Measurements from ENCODE around the gene COG1. TPM values are rescaled to one million over a fixed set of nuclear protein-coding genes. Genes with fewer than 3 reads are reported as not detected.
A peak's percentile ranks its signal among the peaks of the same experiment; 100 is the strongest.

COG1 gene
- total and polyA plus RNA-seq, 2 donors (not counting 1 experiment from before 2014, with no cell fraction given) = 20.0 to 21.0 TPM

DNA sequence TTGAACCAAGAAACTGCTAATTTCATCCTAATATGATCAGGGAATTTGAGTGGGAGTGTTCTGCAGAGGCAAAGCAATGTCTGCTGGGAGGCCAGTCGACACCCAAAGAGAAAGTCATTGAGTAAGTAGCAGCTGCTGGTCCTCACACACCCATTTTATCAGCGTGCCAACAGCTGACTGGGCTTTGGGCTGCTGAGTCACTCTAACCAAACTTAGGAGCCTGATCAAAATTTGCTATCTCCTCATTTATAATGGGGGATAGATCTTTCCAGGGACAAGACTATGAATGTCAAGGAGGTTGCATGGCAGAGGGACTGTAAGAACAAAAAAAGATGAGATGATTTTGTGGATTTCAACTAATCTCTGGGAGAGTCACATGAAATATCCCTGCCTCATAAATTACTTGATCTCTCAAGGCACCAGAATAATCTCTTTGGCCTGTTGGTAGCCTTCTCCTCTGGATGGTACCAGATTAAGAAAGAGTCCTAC is 35.9 kb downstream of the COG1 start:
- H3K79me2 ChIP-seq (ENCODE audit: control insufficient read depth, insufficient read depth, low read length) = peaks cover 68% of the 10 kb centered on the region
- H3K27me3 ChIP-seq (ENCODE audit: control insufficient read depth, insufficient read depth, low read length) = no peaks in the 10 kb centered on the region
- H3K4me2 ChIP-seq (ENCODE audit: extremely low read depth, insufficient read depth, low read length) = peak overlapping the region; percentile 11
- H2AFZ ChIP-seq (ENCODE audit: low read length) = no peak overlapping the region
- no peak for TF ChIP-seq EZH2 (IDR thresholded peaks at IDR 0.05; ENCODE audit: low read length, missing control alignments)
- TF ChIP-seq, protein P1, sequence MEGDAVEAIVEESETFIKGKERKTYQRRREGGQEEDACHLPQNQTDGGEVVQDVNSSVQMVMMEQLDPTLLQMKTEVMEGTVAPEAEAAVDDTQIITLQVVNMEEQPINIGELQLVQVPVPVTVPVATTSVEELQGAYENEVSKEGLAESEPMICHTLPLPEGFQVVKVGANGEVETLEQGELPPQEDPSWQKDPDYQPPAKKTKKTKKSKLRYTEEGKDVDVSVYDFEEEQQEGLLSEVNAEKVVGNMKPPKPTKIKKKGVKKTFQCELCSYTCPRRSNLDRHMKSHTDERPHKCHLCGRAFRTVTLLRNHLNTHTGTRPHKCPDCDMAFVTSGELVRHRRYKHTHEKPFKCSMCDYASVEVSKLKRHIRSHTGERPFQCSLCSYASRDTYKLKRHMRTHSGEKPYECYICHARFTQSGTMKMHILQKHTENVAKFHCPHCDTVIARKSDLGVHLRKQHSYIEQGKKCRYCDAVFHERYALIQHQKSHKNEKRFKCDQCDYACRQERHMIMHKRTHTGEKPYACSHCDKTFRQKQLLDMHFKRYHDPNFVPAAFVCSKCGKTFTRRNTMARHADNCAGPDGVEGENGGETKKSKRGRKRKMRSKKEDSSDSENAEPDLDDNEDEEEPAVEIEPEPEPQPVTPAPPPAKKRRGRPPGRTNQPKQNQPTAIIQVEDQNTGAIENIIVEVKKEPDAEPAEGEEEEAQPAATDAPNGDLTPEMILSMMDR (conservative IDR thresholded peaks at IDR 0.05 in 1 of 2, IDR thresholded peaks at IDR 0.05 in 1 of 2; ENCODE audit: low read depth in 1 of 2, low read length in 2 of 2) = no peak
- no peaks in the 10 kb centered on the region for H4K20me1 ChIP-seq (ENCODE audit: control insufficient read depth, extremely low read depth, insufficient read depth, low read length)
- no peaks in the 10 kb centered on the region for H3K36me3 ChIP-seq (ENCODE audit: control insufficient read depth, insufficient read depth, low read length)
- peak; percentile 89 to 90 for DNase-seq (ENCODE audit: low read depth in 2 of 2)
- peaks cover 23% of the 10 kb centered on the region for H3K4me1 ChIP-seq (ENCODE audit: control insufficient read depth, extremely low read depth, insufficient read depth, low read length)
- H3K9ac ChIP-seq (ENCODE audit: insufficient read depth, low read length) = no peak overlapping the region
- peak overlapping the region in 2 of 4 experiments; percentile 1 to 20 for H3K4me3 ChIP-seq (replicated peaks in 1 of 4; ENCODE audit: control extremely low read depth in 1 of 4, insufficient read depth in 1 of 4, low read depth in 3 of 4, low read length in 4 of 4)
- H3K9me3 ChIP-seq (ENCODE audit: control insufficient read depth, insufficient read depth, low read depth, low read length) = no peaks in the 10 kb centered on the region
- H3K27ac ChIP-seq (ENCODE audit: insufficient read depth, low read length) = peak overlapping the region; percentile 50

DNA sequence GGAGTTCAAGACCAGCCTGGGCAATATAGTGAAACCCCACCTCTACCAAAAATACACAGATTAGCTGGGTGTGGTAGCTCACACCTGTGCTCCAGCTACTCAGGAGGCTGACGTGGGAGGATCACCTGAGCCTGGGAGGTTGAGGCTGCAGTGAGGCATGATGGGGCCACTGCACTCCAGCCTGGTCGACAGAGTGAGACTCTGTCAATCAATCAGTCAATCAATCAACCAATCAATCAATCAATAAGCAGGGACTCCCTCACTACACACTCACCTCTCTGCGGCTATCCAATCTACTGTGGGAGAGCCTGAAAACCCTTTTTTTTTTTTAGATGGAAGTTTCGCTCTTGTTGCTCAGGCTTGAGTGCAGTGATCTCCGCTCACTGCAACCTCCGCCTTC is 37.2 kb downstream of the COG1 start:
- Histone ChIP-seq H3K79me2 (ENCODE audit: control insufficient read depth, insufficient read depth, low read length) (peaks cover 60% of the 10 kb centered on the region), H3K9me3 (ENCODE audit: control insufficient read depth, insufficient read depth, low read depth, low read length) (no peaks in the 10 kb centered on the region), H3K27ac (ENCODE audit: insufficient read depth, low read length) (no peak overlapping the region), H3K36me3 (ENCODE audit: control insufficient read depth, insufficient read depth, low read length) (no peaks in the 10 kb centered on the region), H3K4me3 (replicated peaks in 1 of 4; ENCODE audit: control extremely low read depth in 1 of 4, insufficient read depth in 1 of 4, low read depth in 3 of 4, low read length in 4 of 4) (peak overlapping the region in 1 of 4 experiments; percentile 98), H4K20me1 (ENCODE audit: control insufficient read depth, extremely low read depth, insufficient read depth, low read length) (no peaks in the 10 kb centered on the region), H3K4me2 (ENCODE audit: extremely low read depth, insufficient read depth, low read length) (no peak overlapping the region), H2AFZ (ENCODE audit: low read length) (no peak overlapping the region), H3K27me3 (ENCODE audit: control insufficient read depth, insufficient read depth, low read length) (no peaks in the 10 kb centered on the region), H3K9ac (ENCODE audit: insufficient read depth, low read length) (no peak overlapping the region), H3K4me1 (ENCODE audit: control insufficient read depth, extremely low read depth, insufficient read depth, low read length) (peaks cover 20% of the 10 kb centered on the region)
- no peak for DNase-seq (ENCODE audit: low read depth in 2 of 2)
- TF ChIP-seq EZH2 (IDR thresholded peaks at IDR 0.05; ENCODE audit: low read length, missing control alignments) = no peak
- TF ChIP-seq, protein P1 (conservative IDR thresholded peaks at IDR 0.05 in 1 of 2, IDR thresholded peaks at IDR 0.05 in 1 of 2; ENCODE audit: low read depth in 1 of 2, low read length in 2 of 2) = no peak

DNA sequence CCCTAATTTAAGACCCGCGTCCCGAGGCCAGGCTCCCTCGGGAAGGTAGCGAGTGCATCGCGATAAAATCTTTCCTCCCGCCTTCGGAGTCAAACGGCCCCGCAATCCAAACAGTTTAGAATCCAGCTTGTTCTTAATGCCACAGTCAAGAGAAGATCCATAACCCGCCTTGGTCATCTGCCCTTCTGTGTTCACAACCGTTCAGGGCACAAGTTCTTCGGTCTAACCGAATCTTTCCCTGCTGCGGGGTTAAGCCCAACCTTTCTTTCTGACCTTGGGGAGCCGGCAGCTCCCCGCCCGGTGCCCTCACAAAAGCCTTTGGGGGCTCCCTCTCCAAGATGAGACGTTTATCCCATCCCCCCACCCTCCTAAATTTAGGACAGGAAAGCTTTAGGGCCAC is 38.5 kb downstream of the COG1 start:
- Histone ChIP-seq H3K27me3 (ENCODE audit: control insufficient read depth, insufficient read depth, low read length) (no peaks in the 10 kb centered on the region), H3K4me3 (replicated peaks in 1 of 4; ENCODE audit: control extremely low read depth in 1 of 4, insufficient read depth in 1 of 4, low read depth in 3 of 4, low read length in 4 of 4) (peak overlapping the region; percentile 82 to 98 (median 91)), H4K20me1 (ENCODE audit: control insufficient read depth, extremely low read depth, insufficient read depth, low read length) (no peaks in the 10 kb centered on the region), H3K27ac (ENCODE audit: insufficient read depth, low read length) (peak overlapping the region; percentile 79), H2AFZ (ENCODE audit: low read length) (no peak overlapping the region), H3K4me2 (ENCODE audit: extremely low read depth, insufficient read depth, low read length) (peak overlapping the region; percentile 84), H3K9me3 (ENCODE audit: control insufficient read depth, insufficient read depth, low read depth, low read length) (no peaks in the 10 kb centered on the region), H3K4me1 (ENCODE audit: control insufficient read depth, extremely low read depth, insufficient read depth, low read length) (peaks cover 17% of the 10 kb centered on the region), H3K79me2 (ENCODE audit: control insufficient read depth, insufficient read depth, low read length) (peaks cover 54% of the 10 kb centered on the region), H3K36me3 (ENCODE audit: control insufficient read depth, insufficient read depth, low read length) (no peaks in the 10 kb centered on the region), H3K9ac (ENCODE audit: insufficient read depth, low read length) (peak overlapping the region; percentile 72)
- TF ChIP-seq EZH2 (IDR thresholded peaks at IDR 0.05; ENCODE audit: low read length, missing control alignments) = no peak
- TF ChIP-seq, protein P1 (conservative IDR thresholded peaks at IDR 0.05 in 1 of 2, IDR thresholded peaks at IDR 0.05 in 1 of 2; ENCODE audit: low read depth in 1 of 2, low read length in 2 of 2) = no peak
- peak; percentile 21 to 28 for DNase-seq (ENCODE audit: low read depth in 2 of 2)

Data from fibroblast of lung (primary cell).